Activated CD4-positive, alpha-beta T cell treated with anti-CD3 and anti-CD28 coated beads, Interleukin-2, amount 50 U/mL, for 4 hours (primary cell): ENCODE data around the gene SLC26A4.

Experiments
- DNase-seq, 2 experiments: peaks; one replicate each; pipeline ENCODE4 v3.0.0-alpha.2; 2020

The SLC26A4 gene

DNA sequence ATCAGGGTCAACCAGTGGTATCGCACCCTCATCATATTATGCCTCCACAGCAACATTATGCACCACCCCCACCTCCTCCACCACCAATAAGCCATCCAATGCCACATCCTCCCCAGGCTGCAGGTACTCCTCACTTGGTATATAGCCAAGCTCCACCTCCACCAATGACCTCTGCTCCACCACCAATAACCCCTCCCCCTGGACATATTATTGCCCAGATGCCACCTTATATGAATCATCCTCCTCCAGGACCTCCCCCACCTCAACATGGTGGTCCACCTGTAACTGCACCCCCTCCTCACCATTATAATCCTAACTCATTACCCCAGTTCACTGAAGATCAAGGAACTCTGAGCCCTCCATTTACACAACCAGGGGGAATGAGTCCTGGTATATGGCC, 98.0 kb downstream of the SLC26A4 start:
- no peak for DNase-seq

DNA sequence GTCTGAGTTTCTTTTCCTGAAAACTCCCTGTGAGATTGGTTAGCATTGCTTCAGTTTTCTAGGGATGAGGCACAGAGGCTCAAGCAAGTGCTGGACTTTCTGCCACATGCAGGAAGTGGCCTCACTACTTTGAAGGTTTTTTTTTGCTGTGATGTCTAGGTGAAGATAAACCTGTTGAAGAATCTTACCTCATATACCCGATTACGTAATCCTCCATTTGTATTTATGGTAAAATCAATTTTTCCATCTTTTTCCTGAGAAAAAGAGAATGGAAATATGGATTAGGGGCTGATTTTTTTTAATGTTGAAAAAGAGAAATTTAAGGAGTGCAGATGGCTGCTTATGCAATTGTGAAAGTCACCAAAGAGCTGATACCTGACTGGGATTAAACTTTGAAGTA, 106.8 kb downstream of the SLC26A4 start:
- no peak for DNase-seq
